GM18502 (cell line): ENCODE results near the gene ALPK1.
"Not testable (repeated sequence)": the region's sequence is repeated elsewhere in the genome, so short reads cannot be mapped to it uniquely, and the experiment has no call there.

ENCODE experiments used
- ATAC-seq: cut with Tn5 transposase; IDR thresholded peaks from one replicate; pipeline ENCODE4 v1.9.1; 2021; ENCODE audit warnings: mild to moderate bottlenecking; ENCODE audit not compliant: unreplicated experiment, poor library complexity

Gene ALPK1

DNA sequence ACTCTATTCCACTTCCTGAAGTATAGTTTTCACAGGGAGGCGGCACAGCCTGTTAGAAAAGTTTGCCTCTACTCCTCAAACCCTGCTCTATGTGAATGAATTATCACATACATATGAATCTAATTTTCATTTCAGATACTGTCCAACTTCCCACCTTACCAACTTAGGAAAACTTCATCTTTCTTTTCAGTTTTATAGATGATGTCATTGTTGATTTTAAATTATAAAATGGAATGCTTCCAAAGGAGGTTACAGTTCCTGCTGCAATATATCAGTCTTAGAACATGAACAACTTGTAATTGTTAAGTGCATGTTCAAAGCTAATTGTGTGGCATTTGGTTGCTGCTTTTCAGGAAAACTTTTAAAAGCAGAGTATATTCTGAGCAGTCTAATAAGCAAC lies 126.4 kb downstream of the ALPK1 start:
- ATAC-seq, result no peak

DNA sequence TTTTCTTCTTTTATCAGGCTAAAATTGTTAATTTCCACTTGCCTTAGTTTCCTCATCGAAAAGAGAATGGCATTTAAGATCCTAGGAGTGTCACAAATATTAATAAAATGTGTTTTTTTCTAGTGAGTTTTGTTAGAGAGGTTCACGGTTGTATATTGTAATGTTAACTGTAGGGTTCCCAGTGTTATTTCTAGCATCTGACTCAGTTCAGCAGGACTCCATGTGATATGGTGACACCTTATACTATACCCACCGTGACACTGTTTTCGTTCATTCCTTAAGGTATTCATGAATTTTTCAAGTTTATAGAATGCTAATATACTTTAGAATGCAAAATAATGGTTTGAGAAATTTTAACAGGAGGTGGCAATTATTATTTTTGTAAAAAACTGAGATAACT lies 128.7 kb downstream of the ALPK1 start:
- no peak for ATAC-seq

GRCh38 chr4:112426416-112426815 lies 129.2 kb downstream of the ALPK1 start:
- no peak for ATAC-seq

- ATAC-seq, result no peak
Observed at GRCh38 chr4:112431158-112431557, 134.0 kb downstream of the ALPK1 start.

DNA sequence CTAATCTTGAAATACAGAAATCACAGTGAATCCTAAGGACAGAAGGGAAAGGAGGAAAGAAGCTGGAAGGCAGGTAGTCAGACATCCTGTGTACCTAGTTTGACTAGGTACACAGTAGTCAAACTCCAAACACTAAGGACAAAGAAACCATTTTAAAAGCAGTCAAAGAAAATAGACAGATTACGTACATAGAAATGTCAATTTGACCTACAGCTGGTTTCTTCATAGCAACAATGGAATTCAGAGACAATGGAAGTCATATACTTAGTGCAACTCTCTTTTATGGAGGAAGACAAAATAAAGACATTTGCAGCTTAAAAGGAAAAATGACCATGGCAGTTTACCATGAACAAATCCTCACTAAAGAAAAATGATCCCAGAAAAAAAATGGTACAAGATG lies 139.8 kb downstream of the ALPK1 start:
- ATAC-seq, result no peak

DNA sequence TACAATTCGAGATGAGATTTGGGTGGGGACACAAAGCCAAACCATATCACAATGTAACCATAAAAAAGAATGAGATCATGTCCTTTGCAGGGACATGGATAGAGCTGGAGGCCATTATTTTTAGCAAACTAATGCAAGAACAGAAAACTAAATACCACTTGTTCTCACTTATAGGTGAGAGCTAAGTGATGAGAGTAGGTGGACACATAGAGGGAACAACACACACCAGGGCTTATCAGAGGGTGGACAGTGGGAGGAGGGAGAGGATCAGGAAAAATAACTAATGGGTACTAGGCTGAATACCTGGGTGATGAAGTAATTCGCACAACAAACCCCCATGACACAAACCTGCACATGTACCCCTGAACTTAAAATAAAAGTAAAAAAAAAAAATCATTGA lies 145.1 kb downstream of the ALPK1 start:
- not testable (repeated sequence) for ATAC-seq

DNA sequence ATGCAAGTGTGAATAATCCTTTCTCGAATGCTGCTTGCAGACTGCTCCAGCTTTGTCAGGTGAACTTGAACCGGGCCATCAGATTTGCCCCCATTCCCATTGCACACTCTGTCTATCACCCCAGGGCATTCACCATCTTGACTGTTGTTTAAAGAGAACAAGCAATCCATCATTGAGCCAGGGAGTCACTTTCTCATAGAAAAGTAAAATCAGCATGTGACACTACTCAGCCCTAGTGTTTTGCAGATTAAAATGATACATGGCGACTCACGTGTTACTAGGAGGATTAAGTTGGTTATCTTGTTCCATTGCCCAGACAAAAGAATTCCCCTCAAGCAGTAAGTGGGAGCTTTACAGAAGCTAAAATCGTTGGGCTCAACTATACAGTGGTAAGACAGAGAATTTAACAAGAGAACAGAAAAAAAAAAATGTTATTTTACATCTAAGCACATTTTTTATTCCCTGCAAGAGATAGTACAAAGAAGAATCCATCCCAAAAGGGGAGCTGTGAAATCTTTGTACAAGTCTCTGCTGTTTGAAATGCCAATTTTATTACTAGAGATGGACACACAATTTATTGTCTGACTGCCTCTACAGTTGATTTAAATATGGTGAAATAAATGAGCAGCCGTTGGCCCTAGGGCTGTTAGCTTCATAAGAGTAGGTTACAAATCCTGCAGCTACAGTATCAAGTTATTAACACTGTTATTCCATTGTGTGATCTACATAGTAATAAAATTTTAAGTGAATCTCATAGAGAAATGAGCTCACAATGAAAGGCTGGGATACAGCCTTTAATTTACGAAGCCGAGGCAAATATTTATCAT lies 151.3 kb downstream of the ALPK1 start:
- no peak for ATAC-seq

GRCh38 chr4:112449708-112450107 lies 152.5 kb downstream of the ALPK1 start:
- no peak for ATAC-seq

- ATAC-seq, result no peak
Observed at GRCh38 chr4:112451104-112451503, 153.9 kb downstream of the ALPK1 start.

- ATAC-seq, result no peak
Observed at GRCh38 chr4:112451831-112452230, 154.7 kb downstream of the ALPK1 start.

DNA sequence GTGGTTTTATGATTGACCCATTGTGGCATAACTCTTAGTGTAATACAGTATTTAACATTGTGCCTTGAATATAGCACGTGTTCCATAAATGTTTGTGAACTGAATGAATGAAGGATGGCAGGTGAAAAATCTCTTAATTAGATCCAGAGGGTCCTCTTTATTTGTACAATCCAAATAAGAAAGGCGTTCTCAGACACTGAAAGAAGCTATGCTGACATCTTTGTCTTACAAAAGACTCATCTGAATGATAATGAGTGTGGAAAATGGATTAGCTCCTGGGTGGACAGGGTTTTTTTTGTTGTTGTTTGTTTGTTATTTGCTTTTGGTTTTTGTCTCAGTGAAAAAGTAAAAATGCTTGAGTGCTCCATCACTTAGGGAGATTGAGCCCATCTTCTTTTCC lies 156.2 kb downstream of the ALPK1 start:
- ATAC-seq, result no peak

DNA sequence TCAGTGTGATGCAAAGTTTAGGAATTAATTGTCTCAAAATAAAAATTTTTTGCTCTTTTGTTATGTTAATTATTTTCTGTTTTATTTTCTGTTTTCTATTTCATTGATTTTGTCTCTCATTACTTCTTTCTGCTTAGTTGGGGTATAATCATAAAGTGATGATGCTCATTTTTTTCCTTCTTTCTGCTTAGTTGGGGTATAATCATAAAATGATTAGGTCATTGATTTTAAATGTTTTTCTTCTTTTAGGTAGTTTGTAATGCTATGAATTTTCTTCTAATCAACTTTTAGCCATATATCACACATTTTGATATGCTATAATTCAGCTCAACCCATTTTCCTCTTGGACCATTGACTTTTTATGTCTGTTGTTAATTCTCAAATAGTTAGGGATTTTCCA lies 175.1 kb downstream of the ALPK1 start:
- ATAC-seq, result no peak

DNA sequence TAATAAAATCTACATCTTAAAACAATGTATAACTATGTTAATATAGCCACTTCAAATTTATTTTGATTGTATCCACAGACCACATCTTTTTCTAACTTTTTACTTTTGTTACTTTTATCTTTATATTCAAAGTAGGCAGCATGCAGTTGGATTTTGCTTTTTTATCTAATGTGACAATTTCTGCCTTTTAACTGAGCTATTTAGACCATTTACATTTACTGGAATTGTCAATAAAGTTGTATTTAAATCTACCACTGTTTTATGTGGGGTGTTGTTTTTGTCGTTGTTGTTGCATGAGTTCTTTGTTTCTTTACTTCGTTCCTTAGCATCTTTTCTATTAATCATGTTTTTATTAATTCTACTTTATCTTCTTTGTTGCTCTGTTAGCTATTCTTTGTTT lies 176.8 kb downstream of the ALPK1 start:
- ATAC-seq, result no peak

GRCh38 chr4:112485930-112486329 lies 188.8 kb downstream of the ALPK1 start:
- ATAC-seq, result no peak

- ATAC-seq, result not testable (repeated sequence)
Observed at GRCh38 chr4:112490808-112491207, 193.6 kb downstream of the ALPK1 start.
